Breast epithelium (tissue), 3 donors: ENCODE data around the gene PDIA6.

Source experiments
- CTCF ChIP-seq, 3 donors: fragments of 450-650 bp; IDR thresholded peaks; one replicate each; pipeline ENCODE4 v1.5.1; 2016 to 2017; ENCODE audit warnings: antibody characterized with exemption in 3 of 3, mild to moderate bottlenecking in 3 of 3, moderate library complexity in 3 of 3
- POLR2A ChIP-seq: fragments of 450-650 bp; IDR thresholded peaks from one replicate; pipeline ENCODE4 v1.6.1; 2016; ENCODE audit warnings: antibody characterized with exemption, mild to moderate bottlenecking, moderate library complexity
- POLR2AphosphoS5 ChIP-seq, 3 donors: sonication (generic); formaldehyde crosslinking; IDR thresholded peaks; one replicate each; pipeline ENCODE4 v1.6.1; 2017; ENCODE audit warnings: antibody characterized with exemption in 3 of 3

GRCh38 chr2:10844097-10844496, 31.5 kb upstream of the PDIA6 start:
- TF ChIP-seq POLR2AphosphoS5 (IDR thresholded peaks at IDR 0.05) (no peak), CTCF (IDR thresholded peaks at IDR 0.05) (no peak), POLR2A (no peak)
